Ammon's horn (tissue), 1 donor: ENCODE measurements around the gene ARSG.

Experiments
- DNase-seq: peaks from one replicate; pipeline ENCODE4 v3.0.0-alpha.2; 2016; ENCODE audit warnings: low spot score

The ARSG gene

GRCh38 chr17:68378268-68379176, 87.2 kb downstream of the ARSG start:
- DNase-seq: peak; percentile 65

GRCh38 chr17:68379177-68379510, 87.8 kb downstream of the ARSG start:
- no peak for DNase-seq

GRCh38 chr17:68379692-68380677, 88.7 kb downstream of the ARSG start:
- no peak for DNase-seq

GRCh38 chr17:68381076-68381900, 90.0 kb downstream of the ARSG start:
- DNase-seq: no peak

GRCh38 chr17:68382582-68383085, 91.3 kb downstream of the ARSG start:
- DNase-seq: no peak

- DNase-seq: no peak
Observed at GRCh38 chr17:68383120-68383442, 91.8 kb downstream of the ARSG start.

- no peak for DNase-seq
Observed at GRCh38 chr17:68383443-68384321, 92.4 kb downstream of the ARSG start.

GRCh38 chr17:68384471-68384870, 93.2 kb downstream of the ARSG start:
- DNase-seq: no peak

GRCh38 chr17:68384941-68385340, 93.6 kb downstream of the ARSG start:
- DNase-seq: no peak

GRCh38 chr17:68385490-68386215, 94.4 kb downstream of the ARSG start:
- no peak for DNase-seq

- no peak for DNase-seq
Observed at GRCh38 chr17:68387435-68388218, 96.3 kb downstream of the ARSG start.

GRCh38 chr17:68389041-68389440, 97.7 kb downstream of the ARSG start:
- no peak for DNase-seq

GRCh38 chr17:68390888-68391545, 99.7 kb downstream of the ARSG start:
- no peak for DNase-seq

- no peak for DNase-seq
Observed at GRCh38 chr17:68391561-68392268, 100.4 kb downstream of the ARSG start.

- DNase-seq: no peak
Observed at GRCh38 chr17:68394608-68395331, 103.5 kb downstream of the ARSG start.

- no peak for DNase-seq
Observed at GRCh38 chr17:68396226-68397107, 105.2 kb downstream of the ARSG start.
